Activated CD8-positive, alpha-beta memory T cell treated with anti-CD3 and anti-CD28 coated beads, Interleukin-2, amount 50 U/mL, for 4 hours (primary cell): ENCODE results near the gene M6PR.

ENCODE experiments used
- DNase-seq: peaks from one replicate; pipeline ENCODE4 v3.0.0-alpha.2; 2020

The M6PR gene

DNA sequence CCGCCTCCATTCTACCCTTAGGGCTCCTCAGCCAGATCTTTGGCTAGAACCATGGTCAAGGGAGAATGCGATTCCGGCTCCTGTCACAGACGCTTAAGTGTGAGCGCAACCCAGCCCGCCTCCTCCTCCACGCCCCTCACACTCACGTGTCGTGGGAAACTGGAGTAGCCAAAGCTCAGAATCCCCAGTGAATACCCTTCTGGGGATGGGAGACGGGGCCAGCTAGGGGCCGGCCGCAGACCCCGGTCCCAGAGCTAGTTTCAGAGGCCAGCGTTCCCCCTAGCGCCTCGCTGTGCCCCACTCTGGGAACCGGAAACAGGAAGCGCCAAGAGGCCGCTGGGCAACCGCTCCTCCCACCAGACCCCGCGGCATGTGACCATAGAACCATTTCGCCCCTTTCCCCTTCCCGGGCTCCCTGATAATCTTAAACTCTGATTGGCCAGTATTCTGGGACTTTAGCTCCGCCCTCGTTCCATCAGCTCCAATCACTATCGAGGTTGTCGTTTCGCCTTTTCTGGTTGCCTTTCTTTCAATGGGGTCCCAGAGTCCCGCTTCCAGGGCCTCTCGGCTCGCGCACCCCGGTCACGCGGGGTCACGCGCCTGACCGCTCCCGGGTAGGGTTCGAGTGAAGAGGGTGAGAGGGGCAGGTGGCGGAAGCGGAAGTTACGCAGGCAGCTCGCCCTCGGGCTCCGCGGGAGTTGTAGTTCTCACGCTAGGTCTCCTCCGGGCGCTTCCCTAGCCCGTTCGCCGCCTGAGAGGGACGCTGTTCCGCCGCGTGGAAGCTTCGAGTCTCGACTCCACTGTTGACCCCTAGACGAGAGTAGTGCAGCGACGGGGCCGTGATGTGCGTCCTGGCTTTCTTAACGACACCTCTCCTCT, at the start of gene M6PR:
Gene M6PR, minus strand, starts transcription at position 304 of the 879 bp plus-strand sequence. CDS start 3,241 bp downstream, outside the sequence.
- DNase-seq = peak; percentile 90

DNA sequence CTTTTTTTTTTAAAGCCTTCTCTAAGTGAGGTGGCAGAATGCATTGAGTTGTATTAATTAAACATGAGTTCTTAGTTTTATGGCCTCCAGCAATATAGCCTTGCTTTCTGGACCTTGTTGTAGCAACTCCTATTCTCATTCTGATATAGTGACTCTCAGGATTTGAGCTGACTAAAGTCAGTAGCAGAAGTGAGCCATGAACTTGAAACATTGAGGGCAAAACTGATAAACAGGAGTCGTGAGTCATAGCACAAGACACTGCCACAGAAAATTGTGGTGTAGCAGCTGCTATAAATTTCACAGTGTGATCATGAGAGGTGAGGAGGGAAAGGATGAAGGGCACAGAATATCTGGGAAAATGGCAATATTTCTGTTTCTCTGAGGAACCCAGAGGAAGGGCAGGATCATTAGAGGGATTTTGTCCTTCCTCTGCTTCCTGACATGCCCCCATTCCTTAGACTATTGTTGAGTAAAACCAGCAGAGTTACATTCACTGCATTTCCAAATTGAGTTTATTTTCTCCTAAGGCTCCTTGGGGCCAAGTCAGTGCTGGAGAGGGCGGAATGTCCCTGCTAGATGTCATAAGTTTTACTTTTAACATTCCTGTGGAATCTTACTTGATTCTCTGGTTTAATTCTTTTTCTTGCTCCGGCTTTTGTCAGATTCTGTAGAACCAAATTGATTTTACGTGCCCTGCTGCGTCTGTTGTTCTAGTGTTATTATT, 47.4 kb upstream of the M6PR start:
- no peak for DNase-seq

DNA sequence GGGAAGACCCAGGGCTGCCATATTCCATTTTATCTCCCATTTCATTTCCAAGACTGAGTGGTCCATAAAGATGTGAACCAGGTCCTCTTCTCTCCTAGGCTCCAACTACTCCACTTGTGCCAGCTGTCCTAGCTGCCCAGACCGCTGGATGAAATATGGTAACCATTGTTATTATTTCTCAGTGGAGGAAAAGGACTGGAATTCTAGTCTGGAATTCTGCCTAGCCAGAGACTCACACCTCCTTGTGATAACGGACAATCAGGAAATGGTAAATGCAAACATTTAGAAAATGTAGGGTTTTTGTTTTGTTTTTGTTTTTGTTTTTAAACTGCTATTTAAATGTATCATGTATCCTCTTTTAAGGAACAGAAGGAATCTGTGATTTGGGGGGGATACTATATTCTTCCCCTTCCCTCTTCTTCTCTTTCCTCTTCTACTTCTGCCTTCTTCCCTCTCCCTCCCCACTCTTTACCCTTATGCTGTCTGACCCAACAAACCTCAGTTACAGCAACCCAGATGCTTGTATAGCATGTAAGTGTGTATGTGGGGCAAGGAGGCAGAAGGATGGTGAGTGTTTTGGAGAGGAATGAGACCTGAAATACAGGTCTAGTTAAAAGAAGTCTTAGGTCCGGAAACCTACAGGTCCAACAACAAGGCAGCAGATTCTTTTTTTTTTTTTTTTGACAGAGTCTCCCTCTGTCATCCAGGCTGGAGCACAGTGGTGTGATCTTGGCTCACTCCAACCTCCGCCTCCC, 45.8 kb upstream of the M6PR start:
- DNase-seq = no peak

DNA sequence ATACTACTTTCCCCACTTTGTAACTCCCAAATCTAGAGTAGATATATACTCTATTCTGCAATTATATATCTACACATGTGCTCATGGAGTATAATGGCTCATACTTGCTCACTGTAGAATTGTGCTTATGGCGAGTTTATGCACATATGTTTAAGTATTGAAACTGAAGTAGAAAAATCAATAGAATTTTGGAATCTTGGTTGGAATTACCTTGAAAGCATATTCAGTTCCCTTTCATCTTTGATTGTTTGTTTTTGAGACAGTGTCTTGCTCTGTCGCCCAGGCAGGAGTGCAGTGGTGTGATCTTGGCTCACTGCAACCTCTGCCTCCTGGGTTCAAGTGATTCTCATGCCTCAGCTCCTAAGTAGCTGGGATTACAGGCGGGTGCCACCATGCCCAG, 44.4 kb upstream of the M6PR start:
- no peak for DNase-seq

DNA sequence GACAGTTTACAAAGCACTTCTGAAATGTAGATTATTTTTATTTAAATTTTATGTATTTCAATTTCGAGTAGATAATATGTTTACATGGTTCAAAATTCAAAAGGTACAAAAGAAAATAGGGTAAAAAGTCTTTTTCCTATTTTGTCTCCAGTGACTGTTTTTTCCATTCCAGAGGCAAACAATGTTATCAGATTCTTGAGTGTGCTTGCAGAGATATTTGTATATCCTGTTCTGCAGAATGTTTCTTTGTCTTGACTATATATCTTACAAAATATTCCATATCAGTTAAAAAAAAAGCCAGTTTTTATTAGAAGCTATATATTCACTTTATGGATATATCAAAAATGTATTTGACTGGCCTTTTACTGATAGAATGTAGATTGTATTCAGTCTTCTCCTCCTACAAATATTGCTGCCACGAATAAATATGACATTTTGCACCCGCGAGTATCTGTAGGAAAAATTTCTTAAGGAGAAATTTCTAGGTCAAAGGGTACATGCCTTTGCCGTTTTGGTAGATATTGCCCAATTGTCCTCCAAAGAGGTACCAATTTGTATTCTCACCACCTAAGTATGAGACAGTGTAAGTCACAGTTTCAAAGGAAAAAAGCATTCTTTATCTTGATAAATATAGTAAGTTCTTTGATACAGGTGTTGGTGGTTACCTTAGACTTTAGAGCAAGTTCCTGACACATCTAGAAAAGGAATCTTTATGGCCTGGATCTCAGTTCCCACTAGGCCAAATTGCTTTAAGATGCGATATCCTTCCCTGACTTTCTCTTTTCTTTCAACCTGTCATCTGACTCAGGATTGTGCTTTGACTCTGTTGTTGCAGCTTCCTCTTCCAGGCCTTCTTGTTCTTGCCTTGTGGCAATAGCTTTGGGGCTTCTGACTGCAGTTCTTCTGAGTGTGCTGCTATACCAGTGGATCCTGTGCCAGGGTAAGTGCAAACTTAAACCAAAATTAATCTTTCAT, 42.2 kb upstream of the M6PR start:
- no peak for DNase-seq

DNA sequence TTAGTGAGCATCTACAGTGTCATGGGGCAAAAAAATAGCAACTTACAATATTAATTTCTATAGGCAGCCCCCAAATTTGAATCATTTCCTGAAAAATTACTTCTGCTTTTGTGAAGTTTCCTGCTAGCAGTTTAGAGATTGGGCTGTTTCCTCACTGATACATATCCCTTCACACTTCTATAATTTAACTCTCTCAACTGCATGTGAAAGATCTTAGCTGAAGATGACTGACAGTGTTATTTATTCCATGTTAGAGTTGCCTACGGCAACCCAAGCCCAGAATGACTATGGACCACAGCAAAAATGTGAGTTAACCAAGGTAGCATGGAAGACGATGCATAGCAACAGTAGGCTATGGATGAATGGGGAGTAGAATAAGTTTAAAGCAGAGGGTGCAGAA, 40.0 kb upstream of the M6PR start, which contains the start of gene KLRG1:
Gene KLRG1, plus strand, starts transcription at position 134 of the 400 bp plus-strand sequence. Its CDS starts 90 bp downstream, at position 224.
- DNase-seq = no peak

DNA sequence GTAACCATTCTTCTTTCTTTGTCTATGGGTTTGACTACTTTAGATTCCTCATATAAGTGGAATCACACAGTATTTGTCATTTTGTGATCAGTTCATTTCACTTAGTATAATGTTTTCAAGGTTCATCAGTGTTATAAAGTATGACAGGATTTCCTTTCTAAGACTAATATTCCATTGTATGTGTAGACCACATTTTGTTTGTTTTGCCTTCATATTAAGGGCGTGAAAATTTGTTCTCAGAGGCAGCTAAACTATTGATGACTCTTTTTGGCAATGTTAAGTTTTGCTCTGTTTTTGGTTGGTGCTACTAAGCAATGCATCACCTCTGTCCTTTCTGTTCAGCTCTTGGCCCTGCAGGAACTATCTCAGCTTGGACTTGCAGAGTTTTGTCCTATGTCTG, 38.2 kb upstream of the M6PR start:
- no peak for DNase-seq

DNA sequence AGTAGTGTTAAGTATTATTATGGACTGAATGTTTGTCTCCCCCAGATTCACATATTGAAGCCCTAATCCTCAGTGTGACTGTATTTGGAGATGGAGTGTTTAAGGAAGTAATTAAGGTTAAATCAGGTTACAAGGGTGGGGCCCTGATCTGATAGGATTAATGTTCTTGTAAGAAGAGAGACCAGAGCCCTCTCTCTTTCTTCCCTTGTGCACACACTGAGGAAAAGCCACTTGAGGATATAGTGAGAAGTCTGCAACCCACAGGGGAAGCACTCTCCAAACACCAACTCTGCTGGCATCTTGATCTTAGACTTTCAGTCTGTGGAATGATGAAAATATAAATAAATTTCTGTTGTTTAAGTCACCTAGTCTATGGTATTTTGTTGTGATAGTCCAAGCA, 37.7 kb upstream of the M6PR start:
- DNase-seq = no peak

DNA sequence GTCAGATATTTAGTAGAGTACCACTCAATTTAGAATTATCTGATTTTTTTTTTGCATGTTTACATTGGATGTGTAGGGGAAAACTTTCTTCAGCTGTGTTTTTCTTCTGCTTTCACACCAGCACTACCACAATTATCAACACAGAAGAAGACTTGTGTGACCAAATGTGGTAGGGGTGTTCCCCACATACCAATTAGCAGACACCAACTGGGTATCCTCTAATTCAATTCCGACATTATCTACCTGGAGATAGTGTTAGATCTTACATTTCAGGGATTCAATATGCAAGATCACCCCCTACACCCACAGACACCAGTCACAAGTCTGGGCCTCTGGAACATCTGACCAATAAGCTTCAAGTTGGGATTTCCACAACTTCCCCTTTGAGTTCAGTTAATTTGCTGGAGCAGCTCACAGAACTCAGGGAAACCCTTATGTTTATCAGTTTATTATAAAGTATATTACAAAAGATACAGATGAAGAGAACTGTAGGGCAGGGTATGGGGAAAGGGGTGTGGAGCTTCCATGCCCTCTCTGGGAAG, 35.8 kb upstream of the M6PR start:
- DNase-seq = no peak

DNA sequence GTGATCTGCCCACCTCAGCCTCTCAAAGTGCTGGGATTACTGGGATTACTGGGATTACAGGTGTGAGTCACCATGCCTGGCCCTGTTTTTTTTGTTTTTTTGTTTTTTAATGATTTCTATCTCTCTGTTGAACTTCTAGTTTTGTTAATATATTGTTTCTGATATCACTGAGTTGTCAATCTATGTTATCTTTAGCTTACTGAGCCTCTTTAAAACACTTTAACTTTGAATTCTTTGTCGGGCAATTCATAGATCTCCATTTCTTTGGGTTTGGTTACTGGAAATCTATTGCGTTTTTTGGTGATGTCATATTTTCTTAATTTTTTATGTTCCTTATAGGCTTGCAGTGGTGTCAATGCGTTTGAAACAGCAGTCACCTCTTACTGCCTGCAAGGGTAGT, 30.7 kb upstream of the M6PR start:
- DNase-seq = no peak

DNA sequence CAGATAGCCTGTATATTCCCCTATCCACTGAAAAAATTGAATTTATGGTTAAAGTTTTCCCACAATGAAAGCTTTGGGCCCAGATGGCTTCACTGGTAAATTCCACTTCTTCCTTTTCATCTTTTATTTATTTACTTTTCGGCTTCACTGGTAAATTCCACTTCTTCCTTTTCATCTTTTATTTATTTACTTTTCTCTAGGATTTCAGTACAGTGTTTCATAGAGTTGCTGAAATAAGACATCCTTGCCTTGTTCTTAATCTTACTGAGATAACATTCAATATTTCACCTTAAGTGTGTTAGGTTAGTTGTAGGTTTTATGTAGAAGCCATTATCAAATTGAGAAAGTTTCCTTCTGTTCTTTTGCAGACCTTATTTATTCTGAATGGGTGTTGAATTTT, 21.0 kb upstream of the M6PR start:
- no peak for DNase-seq

DNA sequence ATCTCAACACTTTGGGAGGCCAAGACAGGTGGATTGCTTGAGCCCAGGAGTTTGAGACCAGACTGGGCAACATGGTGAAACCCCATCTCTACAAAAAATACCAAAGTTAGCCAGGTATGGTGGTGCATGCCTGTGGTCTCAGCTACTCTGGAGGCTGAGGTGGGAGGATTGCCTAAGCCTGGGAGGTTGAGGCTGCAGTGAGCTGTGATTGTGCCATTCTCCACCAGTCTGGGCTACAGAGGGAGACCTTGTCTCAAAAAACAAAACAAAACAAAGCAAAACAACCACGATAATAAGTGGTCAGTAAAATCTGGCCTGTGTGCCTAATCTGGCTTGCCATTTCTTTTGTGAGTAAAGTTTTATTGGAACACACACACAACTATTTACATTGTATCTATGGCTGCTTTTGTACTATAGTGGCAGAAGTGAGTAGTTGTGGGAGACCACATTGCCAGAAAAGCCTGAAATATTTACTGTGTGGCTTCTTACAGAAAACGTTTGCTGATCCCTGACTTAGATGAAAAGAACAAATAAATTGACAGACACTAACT, 20.5 kb upstream of the M6PR start:
- no peak for DNase-seq

DNA sequence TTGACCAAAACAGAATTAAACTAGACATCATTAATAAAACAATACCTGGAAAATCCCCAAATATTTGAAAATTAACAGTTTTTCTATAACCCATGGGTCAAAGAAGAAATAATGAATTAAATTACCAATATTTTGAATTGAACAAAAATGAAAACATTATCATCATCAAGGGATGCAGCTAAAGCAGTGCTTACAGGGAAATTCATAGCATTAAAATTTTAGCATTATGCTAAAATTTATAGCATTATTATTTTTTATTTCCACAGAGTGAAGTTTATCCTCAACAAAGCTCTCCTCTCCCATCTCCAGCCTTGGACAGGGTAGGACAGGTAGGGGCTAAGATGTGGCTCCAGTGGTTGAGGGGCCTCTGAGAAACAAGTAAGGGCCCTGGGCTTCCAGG, 19.3 kb upstream of the M6PR start:
- no peak for DNase-seq

DNA sequence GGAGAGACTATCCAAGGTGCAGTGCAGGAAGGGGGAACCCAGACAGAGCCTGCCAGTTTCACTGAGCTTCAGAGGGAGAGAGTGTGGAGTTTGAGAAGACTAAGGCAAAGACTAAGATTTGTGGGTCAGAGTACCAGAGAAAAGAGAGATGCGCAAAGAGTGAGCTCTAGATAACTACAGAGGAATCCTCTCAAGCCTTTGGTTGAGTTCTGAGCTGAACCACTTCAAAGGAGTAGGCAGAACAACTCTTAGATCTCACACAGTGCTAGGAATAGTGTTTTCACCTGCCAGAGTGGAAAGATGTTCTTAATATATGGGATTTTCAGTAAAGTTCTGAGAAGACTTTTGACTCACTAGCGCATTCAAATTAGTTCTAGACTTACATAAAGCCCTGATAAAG, 10.7 kb upstream of the M6PR start:
- DNase-seq = no peak

DNA sequence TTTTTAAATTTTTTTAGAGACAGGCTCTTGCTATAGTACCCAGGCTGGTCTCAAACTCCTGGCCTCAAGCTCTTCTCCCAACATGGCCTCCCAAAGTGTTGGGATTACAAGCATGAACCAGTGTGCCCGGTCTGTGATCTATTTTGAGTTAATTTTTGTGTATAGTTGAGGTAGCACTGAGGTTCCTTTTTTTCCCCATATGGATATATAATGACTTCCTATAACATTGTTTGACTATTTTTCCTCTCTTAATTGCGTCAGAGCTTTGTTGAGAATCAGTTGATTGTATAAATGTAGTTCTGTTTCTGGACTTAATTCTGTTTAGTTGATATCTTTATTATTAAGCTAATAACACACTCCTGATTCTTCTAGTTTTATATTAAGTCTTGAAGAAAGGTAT, 8.6 kb upstream of the M6PR start:
- DNase-seq = no peak

DNA sequence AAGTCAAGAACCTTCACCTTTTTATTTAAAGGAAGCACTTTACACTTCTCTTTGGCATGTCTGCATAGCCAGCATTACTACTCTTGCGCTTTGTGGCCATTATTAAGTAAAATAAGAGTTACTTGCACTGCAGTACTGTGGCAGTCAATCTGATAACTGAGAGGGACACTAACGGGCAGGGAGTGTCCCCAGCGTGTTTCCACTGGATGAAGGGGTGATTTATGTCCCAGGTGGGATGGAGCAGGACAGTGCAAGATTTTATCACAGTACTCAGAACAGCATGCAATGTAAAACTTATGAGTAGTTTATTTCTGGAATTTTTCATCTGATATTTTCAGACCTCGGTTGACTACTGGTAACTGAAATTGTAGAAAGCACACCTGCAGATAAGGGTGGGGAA, 8.1 kb upstream of the M6PR start:
- no peak for DNase-seq

DNA sequence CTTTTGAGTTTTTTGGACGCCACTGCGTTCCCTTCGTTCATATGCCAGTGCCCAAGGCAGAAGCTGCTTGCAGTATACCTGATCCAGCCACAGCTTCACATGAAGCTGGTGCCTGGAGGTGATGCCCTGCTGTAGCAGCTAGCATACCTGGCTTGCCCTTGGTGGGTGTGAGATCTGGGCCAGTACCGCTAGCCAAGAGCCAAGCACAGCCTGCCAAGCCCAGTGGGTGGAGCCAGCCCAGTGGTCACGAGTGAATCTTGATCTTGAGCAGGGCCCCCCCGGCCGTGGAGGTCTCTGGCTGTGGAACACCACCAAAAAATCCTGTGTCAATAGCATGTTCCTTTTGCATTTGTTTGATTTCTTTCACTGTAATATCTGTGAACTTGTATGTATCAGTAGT, 7.3 kb upstream of the M6PR start:
- DNase-seq = no peak

DNA sequence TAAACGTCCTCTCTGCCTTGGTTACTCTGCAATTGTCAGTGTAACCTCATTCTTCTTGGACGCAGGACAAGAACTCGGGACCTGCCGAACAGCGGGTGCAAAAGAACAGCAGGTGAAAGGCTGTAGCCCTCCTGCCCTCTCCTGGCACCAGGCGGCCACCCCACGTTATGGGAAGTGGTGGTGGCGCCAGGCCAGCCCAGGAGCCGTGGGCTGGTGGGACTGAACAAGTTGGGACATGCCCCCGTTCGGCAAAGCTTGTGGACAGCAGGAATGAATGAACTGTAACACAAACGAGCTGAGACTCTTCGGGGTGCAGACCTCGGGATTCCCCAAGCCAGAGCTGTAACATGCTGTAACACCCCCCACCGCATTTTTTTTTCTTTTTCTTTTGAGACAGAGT, 6.6 kb upstream of the M6PR start:
- no peak for DNase-seq

DNA sequence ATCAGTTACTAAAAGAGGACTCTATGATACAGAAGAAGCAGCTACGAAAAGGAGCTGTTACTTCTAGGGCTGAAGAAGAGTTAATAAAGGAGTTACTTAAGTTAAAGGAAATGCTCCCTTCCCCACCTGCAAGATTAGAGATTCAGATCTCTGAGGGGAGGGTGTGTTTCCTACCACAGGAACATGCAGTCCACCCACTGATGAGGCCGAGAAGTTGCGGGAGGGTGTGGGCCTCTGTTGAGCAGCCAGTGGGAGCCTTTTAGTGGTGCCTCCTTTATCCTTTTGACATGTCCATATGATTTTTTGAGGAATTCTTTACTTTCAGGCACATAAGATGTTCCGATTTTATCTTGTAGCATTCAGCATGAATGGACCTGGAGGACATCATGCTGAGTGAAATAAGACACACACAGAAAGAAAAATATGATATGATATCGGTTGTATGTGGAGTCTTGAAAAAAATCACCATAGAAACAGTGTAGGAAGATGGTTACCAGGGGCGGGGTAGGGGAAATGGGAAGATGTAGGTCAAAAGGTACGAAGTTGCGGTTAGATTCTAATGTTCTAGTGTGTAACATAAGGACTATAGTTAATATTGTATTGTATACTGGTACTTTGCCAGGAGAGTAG, 4.4 kb upstream of the M6PR start:
- peak; percentile 40 for DNase-seq

DNA sequence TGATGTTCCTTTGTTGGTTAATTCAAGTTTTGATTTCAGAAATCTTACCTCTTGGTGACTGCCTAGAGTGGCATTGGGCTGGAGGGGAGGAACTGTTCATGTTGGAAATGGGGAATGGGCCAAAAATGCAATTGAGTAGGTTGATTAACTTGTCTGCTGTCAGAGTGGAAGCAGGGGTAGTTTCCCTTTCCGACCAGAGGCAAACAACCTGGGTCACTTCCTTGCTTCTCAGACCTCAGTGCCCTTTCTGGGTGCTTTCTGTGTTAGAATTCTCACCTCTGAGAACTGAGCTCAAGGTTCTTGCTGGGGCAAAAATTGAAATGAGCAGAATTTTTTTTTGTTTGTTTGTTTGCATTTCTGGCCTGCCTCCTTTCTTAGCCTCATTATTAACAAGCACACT, 2.3 kb upstream of the M6PR start:
- peak; percentile 25 for DNase-seq
